Liver (tissue), 9 donors: ENCODE results near the gene TERT. TPM values are rescaled to one million over a fixed set of nuclear protein-coding genes. Genes with fewer than 3 reads are reported as not detected.

Experiments used
- DNase-seq: peaks from one replicate; pipeline ENCODE4 v3.0.0-alpha.2; 2017; ENCODE audit warnings: low spot score
- H3K27ac ChIP-seq, 2 donors: one replicate each; pipeline ENCODE4 v1.7.0; 2013; ENCODE audit warnings: inconsistent platforms in 2 of 2, low read length in 2 of 2, control low read depth in 1 of 2, low read depth in 1 of 2, mild to moderate bottlenecking in 1 of 2
- H3K27me3 ChIP-seq, 4 donors: one replicate each; pipeline versions ENCODE4 v1.6.1 to v1.7.0; 2013; ENCODE audit warnings: low read length in 3 of 4, inconsistent platforms in 1 of 4, mild to moderate bottlenecking in 1 of 4, moderate library complexity in 1 of 4; ENCODE audit not compliant: control insufficient read depth in 4 of 4, insufficient read depth in 4 of 4
- H3K36me3 ChIP-seq, 4 donors: one replicate each; pipeline versions ENCODE4 v1.6.1 to v1.7.0; 2013; ENCODE audit warnings: low read length in 3 of 4, mild to moderate bottlenecking in 3 of 4, low read depth in 1 of 4, moderate library complexity in 1 of 4; ENCODE audit not compliant: control insufficient read depth in 4 of 4, insufficient read depth in 3 of 4
- H3K4me1 ChIP-seq, 4 donors: one replicate each; pipeline versions ENCODE4 v1.6.1 to v1.7.0; 2013; ENCODE audit warnings: low read length in 3 of 4, mild to moderate bottlenecking in 3 of 4, moderate library complexity in 1 of 4; ENCODE audit not compliant: control insufficient read depth in 4 of 4, insufficient read depth in 4 of 4
- H3K4me3 ChIP-seq, 3 donors: one replicate each; pipeline versions ENCODE4 v1.6.1 to v1.7.0; 2013; ENCODE audit warnings: low read length in 3 of 3, control low read depth in 1 of 3, low read depth in 1 of 3, mild to moderate bottlenecking in 1 of 3
- H3K9ac ChIP-seq, 2 donors: one replicate each; pipeline ENCODE4 v1.7.0; 2013; ENCODE audit warnings: low read length in 2 of 2, mild to moderate bottlenecking in 2 of 2, moderate library complexity in 2 of 2, control low read depth in 1 of 2, low read depth in 1 of 2
- H3K9me3 ChIP-seq, 4 donors: one replicate each; pipeline versions ENCODE4 v1.6.1 to v1.7.0; 2013; ENCODE audit warnings: low read length in 3 of 4; ENCODE audit not compliant: control insufficient read depth in 4 of 4
- EGR1 ChIP-seq, 2 donors: IDR thresholded peaks; 2 replicates each; pipeline ENCODE4 v1.6.1; 2016 to 2018; ENCODE audit warnings: antibody characterized with exemption in 2 of 2, low read depth in 2 of 2
- FOXA1 ChIP-seq: IDR thresholded peaks from 2 replicates; pipeline ENCODE4 v1.6.1; 2016; ENCODE audit warnings: antibody characterized with exemption
- FOXA2 ChIP-seq: IDR thresholded peaks from 2 replicates; pipeline ENCODE4 v1.6.1; 2016; ENCODE audit warnings: antibody characterized with exemption
- GABPA ChIP-seq, 2 donors: IDR thresholded peaks in 1 of 2; conservative IDR thresholded peaks in 1 of 2; 2 replicates each; pipeline ENCODE4 v1.6.1; 2016; ENCODE audit warnings: antibody characterized with exemption in 2 of 2, mild to moderate bottlenecking in 1 of 2, moderate library complexity in 1 of 2
- HNF4A ChIP-seq, 2 donors: conservative IDR thresholded peaks; 2 replicates each; pipeline ENCODE4 v1.6.1; 2016; ENCODE audit warnings: antibody characterized with exemption in 2 of 2, mild to moderate bottlenecking in 2 of 2
- HNF4G ChIP-seq: IDR thresholded peaks from 2 replicates; pipeline ENCODE4 v1.6.1; 2016; ENCODE audit warnings: antibody characterized with exemption
- JUND ChIP-seq, 2 donors: IDR thresholded peaks; 2 replicates each; pipeline ENCODE4 v1.6.1; 2016; ENCODE audit warnings: antibody characterized with exemption in 2 of 2
- NR2F2 ChIP-seq: IDR thresholded peaks from 2 replicates; pipeline ENCODE4 v1.6.1; 2016; ENCODE audit warnings: antibody characterized with exemption
- RAD21 ChIP-seq, 2 donors: IDR thresholded peaks; 2 replicates each; pipeline ENCODE4 v1.6.1; 2016; ENCODE audit warnings: antibody characterized with exemption in 2 of 2, mild to moderate bottlenecking in 2 of 2
- RXRA ChIP-seq, 2 donors: IDR thresholded peaks; 2 replicates each; pipeline ENCODE4 v1.6.1; 2017 to 2018; ENCODE audit warnings: antibody characterized with exemption in 2 of 2, mild to moderate bottlenecking in 1 of 2
- SP1 ChIP-seq: IDR thresholded peaks from 2 replicates; pipeline ENCODE4 v1.6.1; 2018; ENCODE audit warnings: antibody characterized with exemption, mild to moderate bottlenecking
- TAF1 ChIP-seq: conservative IDR thresholded peaks from 2 replicates; pipeline ENCODE4 v1.6.1; 2016; ENCODE audit warnings: antibody characterized with exemption, mild to moderate bottlenecking
- YY1 ChIP-seq: IDR thresholded peaks from 2 replicates; pipeline ENCODE4 v1.6.1; 2016; ENCODE audit warnings: antibody characterized with exemption, mild to moderate bottlenecking
- WGBS: extraction: QIAGEN DNeasy Blood & Tissue Kit; methylation state at CpG from one replicate; pipeline ENCODE4 v1.1.7; 2013; 5-methylcytosine and 5-hydroxymethylcytosine counted together
- polyA plus RNA-seq, 2 donors: library from polyadenylated mRNA; stranded (reverse) in 1 of 2; unstranded in 1 of 2; fragments of 200-250 nt in 1 of 2; fragments of >200 nt in 1 of 2; fragmentation: Nextera tagmentation in 1 of 2; extraction: Ambion mirVana in 1 of 2; gene quantifications; one replicate each; pipeline versions ENCODE4 v1.2.1 to v1.2.3, GENCODE V29; 2013 to 2015
- total RNA-seq, 2 donors: library from RNA; depleted of rRNA; stranded (reverse); fragments of >200 nt; gene quantifications; one replicate each; pipeline ENCODE4 v1.2.3, GENCODE V29; 2014
- TF ChIP-seq, protein P1 (sequence below): IDR thresholded peaks from 2 replicates; pipeline ENCODE4 v1.6.1; 2016; ENCODE audit warnings: antibody characterized with exemption
- TF ChIP-seq, protein P2 (sequence below): IDR thresholded peaks from 2 replicates; pipeline ENCODE4 v1.6.1; 2016; ENCODE audit warnings: antibody characterized with exemption
- TF ChIP-seq, protein P3 (sequence below): IDR thresholded peaks from 2 replicates; pipeline ENCODE4 v1.6.1; 2016; ENCODE audit warnings: antibody characterized with exemption, mild to moderate bottlenecking
- TF ChIP-seq, protein P4 (sequence below): IDR thresholded peaks from 2 replicates; pipeline ENCODE4 v1.6.1; 2016; ENCODE audit warnings: antibody characterized with exemption
- TF ChIP-seq, protein P5 (sequence below): fragments of 150-350 bp; IDR thresholded peaks from 2 replicates; pipeline ENCODE4 v1.5.1; 2017; ENCODE audit warnings: improper control_type of control experiment, low read depth, low read length; ENCODE audit not compliant: missing input control
- donor health status: healthy.
- donor health status: healthy.
- donor health status: healthy.
- donor health status: healthy.
- donor health status: healthy.

TERT gene
- total and polyA plus RNA-seq, 4 donors: 0.14 TPM; not detected in 3

DNA sequence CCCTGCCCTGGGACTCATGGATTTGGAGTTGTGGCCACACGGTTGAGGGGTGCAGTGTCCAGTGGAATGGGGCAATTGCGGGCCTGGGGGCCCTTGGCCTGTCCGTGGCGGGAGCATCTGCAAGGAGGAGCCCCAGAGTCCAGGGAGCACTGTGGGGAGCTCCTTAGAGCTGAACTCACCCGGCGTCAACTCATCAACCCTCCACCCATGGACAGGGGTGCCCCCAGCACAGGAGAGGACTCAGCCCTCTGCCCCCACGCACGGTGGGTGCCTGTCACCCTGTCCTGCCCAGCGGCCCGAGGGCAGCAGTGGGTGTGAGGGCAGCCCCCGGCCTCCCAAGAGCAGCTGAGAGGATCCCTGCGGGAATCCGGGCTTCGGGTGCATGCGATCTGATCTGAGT lies 70.2 kb downstream of the TERT start:
- no peak for DNase-seq
- H3K9ac ChIP-seq: no peak overlapping the region

DNA sequence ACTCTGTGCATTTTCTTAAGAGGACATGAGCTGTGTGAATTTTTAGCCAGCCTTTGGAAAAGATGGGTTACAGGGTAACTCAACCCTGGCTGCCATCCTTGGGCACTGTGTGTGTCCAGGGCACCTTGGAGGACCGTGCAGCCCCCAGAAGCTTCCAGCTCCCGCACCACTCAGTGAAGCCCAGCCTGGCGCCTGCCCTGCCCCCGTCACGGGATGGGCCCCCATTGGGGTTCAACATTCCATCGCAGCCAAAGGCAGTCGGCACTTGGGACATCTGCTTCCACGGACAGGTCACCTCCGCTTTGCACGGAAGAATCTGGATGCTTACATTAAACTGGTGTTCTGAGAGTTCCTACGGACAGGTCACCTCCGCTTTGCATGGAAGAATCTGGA lies 71.6 kb downstream of the TERT start:
- H3K4me3 ChIP-seq: no peak overlapping the region
- H3K4me1 ChIP-seq: no peaks in the 10 kb centered on the region
- no peaks in the 10 kb centered on the region for H3K9me3 ChIP-seq
- H3K36me3 ChIP-seq: no peaks in the 10 kb centered on the region
- TF ChIP-seq TAF1: no peak
- no peak for TF ChIP-seq FOXA2
- TF ChIP-seq, protein P1, sequence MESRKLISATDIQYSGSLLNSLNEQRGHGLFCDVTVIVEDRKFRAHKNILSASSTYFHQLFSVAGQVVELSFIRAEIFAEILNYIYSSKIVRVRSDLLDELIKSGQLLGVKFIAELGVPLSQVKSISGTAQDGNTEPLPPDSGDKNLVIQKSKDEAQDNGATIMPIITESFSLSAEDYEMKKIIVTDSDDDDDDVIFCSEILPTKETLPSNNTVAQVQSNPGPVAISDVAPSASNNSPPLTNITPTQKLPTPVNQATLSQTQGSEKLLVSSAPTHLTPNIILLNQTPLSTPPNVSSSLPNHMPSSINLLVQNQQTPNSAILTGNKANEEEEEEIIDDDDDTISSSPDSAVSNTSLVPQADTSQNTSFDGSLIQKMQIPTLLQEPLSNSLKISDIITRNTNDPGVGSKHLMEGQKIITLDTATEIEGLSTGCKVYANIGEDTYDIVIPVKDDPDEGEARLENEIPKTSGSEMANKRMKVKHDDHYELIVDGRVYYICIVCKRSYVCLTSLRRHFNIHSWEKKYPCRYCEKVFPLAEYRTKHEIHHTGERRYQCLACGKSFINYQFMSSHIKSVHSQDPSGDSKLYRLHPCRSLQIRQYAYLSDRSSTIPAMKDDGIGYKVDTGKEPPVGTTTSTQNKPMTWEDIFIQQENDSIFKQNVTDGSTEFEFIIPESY: no peak
- no peak for TF ChIP-seq NR2F2
- TF ChIP-seq YY1: no peak
- no peak for TF ChIP-seq GABPA (IDR thresholded peaks at IDR 0.05 in 1 of 2, conservative IDR thresholded peaks at IDR 0.05 in 1 of 2)
- TF ChIP-seq, protein P2, sequence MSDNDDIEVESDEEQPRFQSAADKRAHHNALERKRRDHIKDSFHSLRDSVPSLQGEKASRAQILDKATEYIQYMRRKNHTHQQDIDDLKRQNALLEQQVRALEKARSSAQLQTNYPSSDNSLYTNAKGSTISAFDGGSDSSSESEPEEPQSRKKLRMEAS: no peak
- no peak for TF ChIP-seq HNF4A (conservative IDR thresholded peaks at IDR 0.05)
- TF ChIP-seq, protein P3, sequence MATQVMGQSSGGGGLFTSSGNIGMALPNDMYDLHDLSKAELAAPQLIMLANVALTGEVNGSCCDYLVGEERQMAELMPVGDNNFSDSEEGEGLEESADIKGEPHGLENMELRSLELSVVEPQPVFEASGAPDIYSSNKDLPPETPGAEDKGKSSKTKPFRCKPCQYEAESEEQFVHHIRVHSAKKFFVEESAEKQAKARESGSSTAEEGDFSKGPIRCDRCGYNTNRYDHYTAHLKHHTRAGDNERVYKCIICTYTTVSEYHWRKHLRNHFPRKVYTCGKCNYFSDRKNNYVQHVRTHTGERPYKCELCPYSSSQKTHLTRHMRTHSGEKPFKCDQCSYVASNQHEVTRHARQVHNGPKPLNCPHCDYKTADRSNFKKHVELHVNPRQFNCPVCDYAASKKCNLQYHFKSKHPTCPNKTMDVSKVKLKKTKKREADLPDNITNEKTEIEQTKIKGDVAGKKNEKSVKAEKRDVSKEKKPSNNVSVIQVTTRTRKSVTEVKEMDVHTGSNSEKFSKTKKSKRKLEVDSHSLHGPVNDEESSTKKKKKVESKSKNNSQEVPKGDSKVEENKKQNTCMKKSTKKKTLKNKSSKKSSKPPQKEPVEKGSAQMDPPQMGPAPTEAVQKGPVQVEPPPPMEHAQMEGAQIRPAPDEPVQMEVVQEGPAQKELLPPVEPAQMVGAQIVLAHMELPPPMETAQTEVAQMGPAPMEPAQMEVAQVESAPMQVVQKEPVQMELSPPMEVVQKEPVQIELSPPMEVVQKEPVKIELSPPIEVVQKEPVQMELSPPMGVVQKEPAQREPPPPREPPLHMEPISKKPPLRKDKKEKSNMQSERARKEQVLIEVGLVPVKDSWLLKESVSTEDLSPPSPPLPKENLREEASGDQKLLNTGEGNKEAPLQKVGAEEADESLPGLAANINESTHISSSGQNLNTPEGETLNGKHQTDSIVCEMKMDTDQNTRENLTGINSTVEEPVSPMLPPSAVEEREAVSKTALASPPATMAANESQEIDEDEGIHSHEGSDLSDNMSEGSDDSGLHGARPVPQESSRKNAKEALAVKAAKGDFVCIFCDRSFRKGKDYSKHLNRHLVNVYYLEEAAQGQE: no peak
- no peak for TF ChIP-seq HNF4G
- no peak for TF ChIP-seq EGR1 (IDR thresholded peaks at IDR 0.05; ENCODE audit: low read depth in 2 of 2)
- TF ChIP-seq, protein P4, sequence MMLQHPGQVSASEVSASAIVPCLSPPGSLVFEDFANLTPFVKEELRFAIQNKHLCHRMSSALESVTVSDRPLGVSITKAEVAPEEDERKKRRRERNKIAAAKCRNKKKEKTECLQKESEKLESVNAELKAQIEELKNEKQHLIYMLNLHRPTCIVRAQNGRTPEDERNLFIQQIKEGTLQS: no peak
- TF ChIP-seq JUND (IDR thresholded peaks at IDR 0.05): no peak
- no peak for TF ChIP-seq RXRA (IDR thresholded peaks at IDR 0.05)
- H3K27me3 ChIP-seq: no peaks in the 10 kb centered on the region
- 91% methylated on average over 12 of the region's 12 CpGs for WGBS
- H3K27ac ChIP-seq: no peak overlapping the region
- no peak overlapping the region for H3K9ac ChIP-seq
- DNase-seq: no peak

More for the DNA sequence above, 70.2 kb downstream of the TERT start:
- Histone ChIP-seq H3K4me1 (no peaks in the 10 kb centered on the region), H3K36me3 (no peaks in the 10 kb centered on the region), H3K27me3 (no peaks in the 10 kb centered on the region), H3K9me3 (no peaks in the 10 kb centered on the region), H3K27ac (no peak overlapping the region), H3K4me3 (no peak overlapping the region)
- TF ChIP-seq RXRA (IDR thresholded peaks at IDR 0.05) (no peak), HNF4A (conservative IDR thresholded peaks at IDR 0.05) (no peak), SP1 (no peak), RAD21 (IDR thresholded peaks at IDR 0.05) (no peak), FOXA1 (no peak), GABPA (IDR thresholded peaks at IDR 0.05 in 1 of 2, conservative IDR thresholded peaks at IDR 0.05 in 1 of 2) (no peak), EGR1 (IDR thresholded peaks at IDR 0.05; ENCODE audit: low read depth in 2 of 2) (no peak)
- TF ChIP-seq, protein P2: no peak
- TF ChIP-seq, protein P1: no peak
- TF ChIP-seq, protein P5, sequence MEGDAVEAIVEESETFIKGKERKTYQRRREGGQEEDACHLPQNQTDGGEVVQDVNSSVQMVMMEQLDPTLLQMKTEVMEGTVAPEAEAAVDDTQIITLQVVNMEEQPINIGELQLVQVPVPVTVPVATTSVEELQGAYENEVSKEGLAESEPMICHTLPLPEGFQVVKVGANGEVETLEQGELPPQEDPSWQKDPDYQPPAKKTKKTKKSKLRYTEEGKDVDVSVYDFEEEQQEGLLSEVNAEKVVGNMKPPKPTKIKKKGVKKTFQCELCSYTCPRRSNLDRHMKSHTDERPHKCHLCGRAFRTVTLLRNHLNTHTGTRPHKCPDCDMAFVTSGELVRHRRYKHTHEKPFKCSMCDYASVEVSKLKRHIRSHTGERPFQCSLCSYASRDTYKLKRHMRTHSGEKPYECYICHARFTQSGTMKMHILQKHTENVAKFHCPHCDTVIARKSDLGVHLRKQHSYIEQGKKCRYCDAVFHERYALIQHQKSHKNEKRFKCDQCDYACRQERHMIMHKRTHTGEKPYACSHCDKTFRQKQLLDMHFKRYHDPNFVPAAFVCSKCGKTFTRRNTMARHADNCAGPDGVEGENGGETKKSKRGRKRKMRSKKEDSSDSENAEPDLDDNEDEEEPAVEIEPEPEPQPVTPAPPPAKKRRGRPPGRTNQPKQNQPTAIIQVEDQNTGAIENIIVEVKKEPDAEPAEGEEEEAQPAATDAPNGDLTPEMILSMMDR: no peak
- TF ChIP-seq, protein P4: no peak
- 89% methylated on average over 15 of the region's 15 CpGs for WGBS
